HepG2 (cell line): ENCODE measurements around the gene FBLN7. TPM values are rescaled to one million over a fixed set of nuclear protein-coding genes. Genes with fewer than 3 reads are reported as not detected.

Experiments used
- CREM ChIP-seq, 2 experiments: sonication (generic) in 1 of 2; formaldehyde crosslinking in 1 of 2; IDR thresholded peaks; 2 replicates each; pipeline versions ENCODE4 v1.4.0 to v1.6.1; 2016 to 2020; ENCODE audit warnings: antibody characterized with exemption in 1 of 2, mild to moderate bottlenecking in 1 of 2, missing genetic modification reagents in 1 of 2
- ELF4 ChIP-seq: sonication (generic); formaldehyde crosslinking; IDR thresholded peaks from 2 replicates; pipeline ENCODE4 v1.5.0; 2020; ENCODE audit warnings: missing genetic modification reagents, mild to moderate bottlenecking, moderate library complexity, borderline replicate concordance
- ETV5 ChIP-seq: IDR thresholded peaks from 2 replicates; pipeline ENCODE4 v1.6.1; 2018; ENCODE audit warnings: missing biosample characterization, missing genetic modification reagents, inconsistent platforms, borderline replicate concordance
- ZMYM4 ChIP-seq: sonication (generic); formaldehyde crosslinking; IDR thresholded peaks from 2 replicates; pipeline ENCODE4 v1.8.1; 2023; ENCODE audit warnings: mild to moderate bottlenecking, missing genetic modification reagents
- ZNF256 ChIP-seq: sonication (generic); formaldehyde crosslinking; conservative IDR thresholded peaks from 2 replicates; pipeline ENCODE4 v1.4.0; 2020; ENCODE audit warnings: missing genetic modification reagents
- polyA plus RNA-seq, 8 experiments: library from polyadenylated mRNA; depleted of rRNA in 3 of 8; stranded (reverse) in 7 of 8; unstranded in 1 of 8; fragments of >200 nt; fragmentation: Illumina TruSeq in 4 of 8; extraction: Trizol in 4 of 8; gene quantifications; 2 replicates each; pipeline versions ENCODE4 v1.2.1 to v1.2.3, GENCODE V29; 2011 to 2016; ENCODE audit warnings: low read depth in 4 of 8, missing spikeins in 1 of 8, mixed read lengths in 1 of 8; ENCODE audit not compliant: insufficient read depth in 1 of 8
- total RNA-seq, 5 experiments: library from RNA; depleted of rRNA; stranded (reverse); fragments of >200 nt; fragmentation: Illumina TruSeq; extraction: Trizol; gene quantifications; 2 replicates each; pipeline ENCODE4 v1.2.3, GENCODE V29; 2016; ENCODE audit warnings: low read depth in 1 of 5
- TF ChIP-seq, protein P1 (sequence below): sonication (generic); formaldehyde crosslinking; conservative IDR thresholded peaks from 2 replicates; pipeline ENCODE4 v1.8.1; 2023; ENCODE audit warnings: missing genetic modification reagents
- TF ChIP-seq, protein P2 (sequence below): sonication (generic); formaldehyde crosslinking; IDR thresholded peaks from 2 replicates; pipeline ENCODE4 v1.5.0; 2020; ENCODE audit warnings: missing genetic modification reagents
- TF ChIP-seq, protein P3 (sequence below): sonication (generic); formaldehyde crosslinking; IDR thresholded peaks from 2 replicates; pipeline ENCODE4 v1.4.0; 2020; ENCODE audit warnings: mild to moderate bottlenecking, missing genetic modification reagents
- TF ChIP-seq, protein P4 (sequence below): sonication (generic); formaldehyde crosslinking; IDR thresholded peaks from 2 replicates; pipeline ENCODE4 v1.4.0; 2020; ENCODE audit warnings: low read depth, missing genetic modification reagents

Gene FBLN7
- total and polyA plus RNA-seq, 2 of the 13 experiments (the other 11 are each of a cell fraction or from before 2014, with no cell fraction given), result 1.4 to 2.3 TPM

DNA sequence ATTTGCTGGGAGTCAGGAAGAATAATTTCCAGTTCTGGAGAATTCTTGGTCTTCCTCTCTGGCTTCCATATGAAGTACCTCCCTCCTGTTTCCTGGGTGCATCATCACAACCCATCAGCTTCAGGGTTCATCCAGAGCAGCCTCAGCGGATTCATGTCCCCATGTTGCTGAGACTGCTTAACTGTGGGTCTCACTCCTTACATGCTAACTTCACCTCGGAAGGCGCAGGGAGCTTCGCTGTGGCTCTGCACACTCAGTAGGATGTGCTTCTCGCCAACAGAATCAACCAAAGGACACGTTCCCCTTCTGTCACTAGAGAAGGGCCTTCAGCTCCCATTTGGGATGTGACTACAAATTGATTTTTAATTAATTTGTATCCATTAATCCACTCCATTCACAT, 24.2 kb downstream of the FBLN7 start (continued):
- TF ChIP-seq, protein P1, sequence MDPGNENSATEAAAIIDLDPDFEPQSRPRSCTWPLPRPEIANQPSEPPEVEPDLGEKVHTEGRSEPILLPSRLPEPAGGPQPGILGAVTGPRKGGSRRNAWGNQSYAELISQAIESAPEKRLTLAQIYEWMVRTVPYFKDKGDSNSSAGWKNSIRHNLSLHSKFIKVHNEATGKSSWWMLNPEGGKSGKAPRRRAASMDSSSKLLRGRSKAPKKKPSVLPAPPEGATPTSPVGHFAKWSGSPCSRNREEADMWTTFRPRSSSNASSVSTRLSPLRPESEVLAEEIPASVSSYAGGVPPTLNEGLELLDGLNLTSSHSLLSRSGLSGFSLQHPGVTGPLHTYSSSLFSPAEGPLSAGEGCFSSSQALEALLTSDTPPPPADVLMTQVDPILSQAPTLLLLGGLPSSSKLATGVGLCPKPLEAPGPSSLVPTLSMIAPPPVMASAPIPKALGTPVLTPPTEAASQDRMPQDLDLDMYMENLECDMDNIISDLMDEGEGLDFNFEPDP (CRISPR knock-in tag), result no peak
- TF ChIP-seq ZMYM4 (no peak), CREM (IDR thresholded peaks at IDR 0.05) (no peak), CREM (CRISPR knock-in tag; IDR thresholded peaks at IDR 0.05) (no peak), ELF4 (CRISPR knock-in tag) (no peak), ETV5 (CRISPR knock-in tag) (no peak), ZNF256 (CRISPR knock-in tag) (no peak)
- TF ChIP-seq, protein P2, sequence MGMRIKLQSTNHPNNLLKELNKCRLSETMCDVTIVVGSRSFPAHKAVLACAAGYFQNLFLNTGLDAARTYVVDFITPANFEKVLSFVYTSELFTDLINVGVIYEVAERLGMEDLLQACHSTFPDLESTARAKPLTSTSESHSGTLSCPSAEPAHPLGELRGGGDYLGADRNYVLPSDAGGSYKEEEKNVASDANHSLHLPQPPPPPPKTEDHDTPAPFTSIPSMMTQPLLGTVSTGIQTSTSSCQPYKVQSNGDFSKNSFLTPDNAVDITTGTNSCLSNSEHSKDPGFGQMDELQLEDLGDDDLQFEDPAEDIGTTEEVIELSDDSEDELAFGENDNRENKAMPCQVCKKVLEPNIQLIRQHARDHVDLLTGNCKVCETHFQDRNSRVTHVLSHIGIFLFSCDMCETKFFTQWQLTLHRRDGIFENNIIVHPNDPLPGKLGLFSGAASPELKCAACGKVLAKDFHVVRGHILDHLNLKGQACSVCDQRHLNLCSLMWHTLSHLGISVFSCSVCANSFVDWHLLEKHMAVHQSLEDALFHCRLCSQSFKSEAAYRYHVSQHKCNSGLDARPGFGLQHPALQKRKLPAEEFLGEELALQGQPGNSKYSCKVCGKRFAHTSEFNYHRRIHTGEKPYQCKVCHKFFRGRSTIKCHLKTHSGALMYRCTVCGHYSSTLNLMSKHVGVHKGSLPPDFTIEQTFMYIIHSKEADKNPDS, result no peak
- TF ChIP-seq, protein P3, sequence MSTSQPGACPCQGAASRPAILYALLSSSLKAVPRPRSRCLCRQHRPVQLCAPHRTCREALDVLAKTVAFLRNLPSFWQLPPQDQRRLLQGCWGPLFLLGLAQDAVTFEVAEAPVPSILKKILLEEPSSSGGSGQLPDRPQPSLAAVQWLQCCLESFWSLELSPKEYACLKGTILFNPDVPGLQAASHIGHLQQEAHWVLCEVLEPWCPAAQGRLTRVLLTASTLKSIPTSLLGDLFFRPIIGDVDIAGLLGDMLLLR (CRISPR knock-in tag), result no peak
- TF ChIP-seq, protein P4, sequence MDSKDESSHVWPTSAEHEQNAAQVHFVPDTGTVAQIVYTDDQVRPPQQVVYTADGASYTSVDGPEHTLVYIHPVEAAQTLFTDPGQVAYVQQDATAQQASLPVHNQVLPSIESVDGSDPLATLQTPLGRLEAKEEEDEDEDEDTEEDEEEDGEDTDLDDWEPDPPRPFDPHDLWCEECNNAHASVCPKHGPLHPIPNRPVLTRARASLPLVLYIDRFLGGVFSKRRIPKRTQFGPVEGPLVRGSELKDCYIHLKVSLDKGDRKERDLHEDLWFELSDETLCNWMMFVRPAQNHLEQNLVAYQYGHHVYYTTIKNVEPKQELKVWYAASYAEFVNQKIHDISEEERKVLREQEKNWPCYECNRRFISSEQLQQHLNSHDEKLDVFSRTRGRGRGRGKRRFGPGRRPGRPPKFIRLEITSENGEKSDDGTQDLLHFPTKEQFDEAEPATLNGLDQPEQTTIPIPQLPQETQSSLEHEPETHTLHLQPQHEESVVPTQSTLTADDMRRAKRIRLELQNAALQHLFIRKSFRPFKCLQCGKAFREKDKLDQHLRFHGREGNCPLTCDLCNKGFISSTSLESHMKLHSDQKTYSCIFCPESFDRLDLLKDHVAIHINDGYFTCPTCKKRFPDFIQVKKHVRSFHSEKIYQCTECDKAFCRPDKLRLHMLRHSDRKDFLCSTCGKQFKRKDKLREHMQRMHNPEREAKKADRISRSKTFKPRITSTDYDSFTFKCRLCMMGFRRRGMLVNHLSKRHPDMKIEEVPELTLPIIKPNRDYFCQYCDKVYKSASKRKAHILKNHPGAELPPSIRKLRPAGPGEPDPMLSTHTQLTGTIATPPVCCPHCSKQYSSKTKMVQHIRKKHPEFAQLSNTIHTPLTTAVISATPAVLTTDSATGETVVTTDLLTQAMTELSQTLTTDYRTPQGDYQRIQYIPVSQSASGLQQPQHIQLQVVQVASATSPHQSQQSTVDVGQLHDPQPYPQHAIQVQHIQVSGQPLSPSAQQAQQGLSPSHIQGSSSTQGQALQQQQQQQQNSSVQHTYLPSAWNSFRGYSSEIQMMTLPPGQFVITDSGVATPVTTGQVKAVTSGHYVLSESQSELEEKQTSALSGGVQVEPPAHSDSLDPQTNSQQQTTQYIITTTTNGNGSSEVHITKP, result no peak
